ENCODE results near the gene ZNF236.

DNA sequence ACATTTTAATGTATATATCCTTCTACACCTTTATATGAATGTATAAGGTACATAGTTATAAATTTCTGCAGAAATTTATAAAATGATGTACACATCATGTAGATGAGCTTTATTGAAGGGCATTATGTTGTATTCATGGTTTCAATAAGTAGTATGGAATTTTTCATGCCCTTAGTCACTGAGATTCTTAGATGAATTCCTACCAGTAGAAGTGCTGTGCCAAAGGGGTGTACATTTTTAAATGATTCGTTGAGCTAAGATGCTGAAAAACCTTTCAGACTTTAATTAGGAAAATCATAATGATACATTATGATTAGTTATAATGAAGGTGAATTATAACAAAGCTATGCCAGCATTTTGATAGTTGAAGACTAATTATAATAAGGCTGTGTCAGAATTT, 115.2 kb downstream of the ZNF236 start:
- TF ChIP-seq CTCF (conservative IDR thresholded peaks at IDR 0.05; ENCODE audit: low read length): no peak
- TF ChIP-seq EZH2phosphoT487 (IDR thresholded peaks at IDR 0.05; ENCODE audit: borderline replicate concordance, low read depth, low read length): no peak
